ENCODE data around the gene GRIK1. TPM values are rescaled to one million over a fixed set of nuclear protein-coding genes. Genes with fewer than 3 reads are reported as not detected.

The GRIK1 gene
- total and polyA plus RNA-seq, 5 donors = not detected

DNA sequence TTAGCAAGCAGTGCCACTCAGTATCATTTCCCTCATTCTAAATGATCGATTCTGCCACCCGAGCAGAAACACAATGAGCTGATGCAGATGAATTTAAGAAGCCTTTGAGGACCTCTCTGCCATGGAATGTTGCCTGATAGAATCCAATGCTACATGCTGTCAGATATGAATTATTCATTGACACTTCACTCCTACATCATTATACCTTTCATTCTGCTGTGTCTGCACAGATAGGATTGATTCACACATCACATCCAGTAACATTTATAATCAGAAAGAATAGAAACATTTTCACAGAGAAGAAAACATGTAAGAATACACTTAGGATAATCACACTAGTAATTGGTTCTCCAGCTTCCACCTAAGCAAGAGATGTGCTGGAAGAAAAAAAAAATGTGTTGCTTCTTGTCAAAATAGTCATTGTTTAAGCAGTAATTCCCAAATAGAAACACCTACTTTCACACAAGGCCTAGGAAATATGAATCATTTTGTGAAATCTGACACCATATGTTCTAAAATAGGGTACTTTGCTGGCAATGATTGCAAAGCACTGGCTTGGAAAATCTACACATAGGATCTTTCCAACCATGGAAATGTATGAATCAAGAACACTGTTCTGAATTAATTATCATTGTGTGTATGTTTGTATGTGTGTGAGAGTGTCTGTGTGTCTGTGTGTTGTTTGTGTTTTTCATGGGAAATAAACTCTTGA is 110.1 kb downstream of the GRIK1 start:
- 66% methylated on average over 2 of the region's 2 CpGs for WGBS
- no peak overlapping the region for H3K4me3 ChIP-seq (ENCODE audit: low read length)
- ATAC-seq = no peak
- DNase-seq = no peak
- H3K9me3 ChIP-seq (ENCODE audit: control insufficient read depth, low read length) = peaks cover 2% of the 10 kb centered on the region
- H3K4me1 ChIP-seq (ENCODE audit: control insufficient read depth, insufficient read depth, low read length) = no peaks in the 10 kb centered on the region
- intact Hi-C loops (cut with DNase I) = no loop called here
- H3K27ac ChIP-seq (ENCODE audit: low read length) = no peak overlapping the region
- no peaks in the 10 kb centered on the region for H3K27me3 ChIP-seq (ENCODE audit: control insufficient read depth, insufficient read depth)

DNA sequence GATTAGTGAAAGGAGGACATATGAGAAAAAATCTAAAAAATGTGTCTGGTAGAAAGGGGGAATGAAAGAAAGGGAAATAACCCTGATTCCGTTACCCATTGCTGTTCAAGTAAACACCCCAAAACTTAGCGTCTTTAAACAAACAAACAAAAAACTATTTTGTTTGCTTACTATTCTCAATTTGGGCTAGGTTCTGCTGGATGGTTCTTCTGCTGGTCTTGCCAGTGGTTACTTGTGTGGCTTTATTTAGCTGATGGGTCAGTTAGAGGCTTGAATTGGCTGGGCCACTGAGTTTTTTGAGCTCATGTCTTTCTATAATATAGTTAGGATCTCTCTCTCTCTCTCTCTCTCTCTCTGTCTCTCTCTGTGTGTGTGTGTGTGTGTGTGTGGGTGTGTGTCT is 112.1 kb downstream of the GRIK1 start:
- ATAC-seq (no peak), DNase-seq (no peak)
- Histone ChIP-seq H3K9me3 (ENCODE audit: control insufficient read depth, low read length) (peaks cover 2% of the 10 kb centered on the region), H3K4me3 (ENCODE audit: low read length) (no peak overlapping the region), H3K27me3 (ENCODE audit: control insufficient read depth, insufficient read depth) (no peaks in the 10 kb centered on the region), H3K27ac (ENCODE audit: low read length) (no peak overlapping the region), H3K4me1 (ENCODE audit: control insufficient read depth, insufficient read depth, low read length) (no peaks in the 10 kb centered on the region)
- intact Hi-C loops (cut with DNase I) = no loop called here
- WGBS = 93% methylated on average over 2 of the region's 2 CpGs

DNA sequence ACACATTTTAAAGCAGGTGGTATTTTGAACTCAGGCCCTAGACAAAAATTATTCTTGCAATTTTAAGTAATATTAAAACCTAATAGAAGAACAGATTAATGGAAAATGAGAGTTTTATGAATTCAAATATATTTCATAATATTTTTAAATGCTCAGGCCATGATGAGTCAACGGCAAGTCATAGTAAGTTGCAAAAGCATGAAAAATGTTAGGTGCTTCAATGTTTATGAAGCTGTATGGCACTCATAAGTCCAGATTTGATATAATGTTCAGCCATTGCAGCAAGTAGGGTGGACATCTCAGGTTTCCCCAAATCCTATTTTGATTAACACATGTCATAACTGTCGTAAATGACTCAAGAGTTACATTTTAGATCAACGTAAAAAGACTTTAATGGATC is 112.6 kb downstream of the GRIK1 start:
- Histone ChIP-seq H3K9me3 (ENCODE audit: control insufficient read depth, low read length) (no peaks in the 10 kb centered on the region), H3K27ac (ENCODE audit: low read length) (no peak overlapping the region), H3K27me3 (ENCODE audit: control insufficient read depth, insufficient read depth) (no peaks in the 10 kb centered on the region), H3K4me3 (ENCODE audit: low read length) (no peak overlapping the region), H3K4me1 (ENCODE audit: control insufficient read depth, insufficient read depth, low read length) (no peaks in the 10 kb centered on the region)
- ATAC-seq (no peak), DNase-seq (no peak)
- WGBS = 94% methylated on average over 3 of the region's 3 CpGs
- intact Hi-C loops (cut with DNase I) = no loop called here

DNA sequence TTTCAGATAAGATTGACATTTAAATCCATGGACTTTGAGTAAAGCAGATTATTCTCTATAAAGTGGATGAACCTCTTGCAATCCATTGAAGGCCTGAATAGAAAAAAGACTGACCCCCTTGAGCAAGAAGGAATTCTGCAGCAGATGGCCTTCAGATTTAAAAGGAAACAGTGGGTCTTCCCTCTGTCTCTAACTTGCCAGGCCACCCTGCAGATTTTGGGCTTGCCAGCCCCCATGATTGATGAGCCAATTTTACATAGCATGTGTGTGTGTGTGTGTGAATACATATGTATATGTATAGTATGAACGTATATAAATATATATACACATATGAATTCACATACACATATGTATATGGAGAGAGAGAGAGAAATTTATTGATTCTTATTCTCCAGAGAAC is 113.4 kb downstream of the GRIK1 start:
- Histone ChIP-seq H3K4me3 (ENCODE audit: low read length) (no peak overlapping the region), H3K27me3 (ENCODE audit: control insufficient read depth, insufficient read depth) (no peaks in the 10 kb centered on the region), H3K27ac (ENCODE audit: low read length) (no peak overlapping the region), H3K9me3 (ENCODE audit: control insufficient read depth, low read length) (no peaks in the 10 kb centered on the region), H3K4me1 (ENCODE audit: control insufficient read depth, insufficient read depth, low read length) (no peaks in the 10 kb centered on the region)
- WGBS = 94% methylated on average over 1 of the region's 1 CpG
- DNase-seq (no peak), ATAC-seq (no peak)
- intact Hi-C loops (cut with DNase I) = no loop called here

DNA sequence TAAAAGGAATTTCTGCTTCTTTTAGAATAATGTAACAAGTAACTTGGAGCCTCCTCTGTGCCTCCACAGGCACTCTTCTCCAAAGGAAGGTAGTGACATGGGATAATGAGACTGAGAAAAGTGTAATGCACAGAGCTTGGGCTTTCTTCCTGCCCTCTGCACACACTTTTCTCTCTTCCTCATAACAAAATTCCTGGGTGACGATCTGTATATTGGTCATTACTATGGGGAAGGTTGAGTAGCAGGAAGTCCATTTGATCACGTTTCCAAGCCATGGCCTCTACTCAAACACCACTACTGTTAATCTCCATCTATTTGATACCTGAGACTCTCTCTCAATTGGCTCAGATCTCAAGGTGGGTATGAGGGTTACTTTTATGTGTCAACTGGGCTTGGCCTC is 113.9 kb downstream of the GRIK1 start:
- H3K4me3 ChIP-seq (ENCODE audit: low read length) = no peak overlapping the region
- no peak overlapping the region for H3K27ac ChIP-seq (ENCODE audit: low read length)
- intact Hi-C loops (cut with DNase I) = no loop called here
- H3K4me1 ChIP-seq (ENCODE audit: control insufficient read depth, insufficient read depth, low read length) = no peaks in the 10 kb centered on the region
- WGBS = 81% methylated on average over 2 of the region's 2 CpGs
- no peaks in the 10 kb centered on the region for H3K9me3 ChIP-seq (ENCODE audit: control insufficient read depth, low read length)
- ATAC-seq = no peak
- H3K27me3 ChIP-seq (ENCODE audit: control insufficient read depth, insufficient read depth) = no peaks in the 10 kb centered on the region
- DNase-seq = no peak

DNA sequence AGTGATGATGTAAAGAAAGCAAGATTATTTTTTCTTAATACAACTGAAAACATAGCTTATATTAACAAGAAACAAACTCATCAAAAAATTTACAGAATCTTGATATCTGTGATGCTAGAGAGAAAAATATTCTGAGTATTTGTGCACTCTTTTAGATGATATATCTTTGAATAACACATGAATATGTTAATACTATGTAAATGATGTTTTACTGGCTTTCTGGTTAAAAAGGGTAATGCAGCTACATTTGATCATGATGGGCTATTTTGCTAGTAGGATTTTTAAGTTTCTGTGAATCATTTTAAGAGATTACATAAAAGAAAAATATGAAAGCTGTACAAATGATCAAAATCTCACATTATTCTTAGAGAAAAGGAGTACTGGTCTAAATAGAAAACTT is 114.5 kb downstream of the GRIK1 start:
- H3K9me3 ChIP-seq (ENCODE audit: control insufficient read depth, low read length) = no peaks in the 10 kb centered on the region
- no peak for DNase-seq
- no peaks in the 10 kb centered on the region for H3K27me3 ChIP-seq (ENCODE audit: control insufficient read depth, insufficient read depth)
- no peaks in the 10 kb centered on the region for H3K4me1 ChIP-seq (ENCODE audit: control insufficient read depth, insufficient read depth, low read length)
- intact Hi-C loops (cut with DNase I) = no loop called here
- H3K4me3 ChIP-seq (ENCODE audit: low read length) = no peak overlapping the region
- ATAC-seq = no peak
- no peak overlapping the region for H3K27ac ChIP-seq (ENCODE audit: low read length)

DNA sequence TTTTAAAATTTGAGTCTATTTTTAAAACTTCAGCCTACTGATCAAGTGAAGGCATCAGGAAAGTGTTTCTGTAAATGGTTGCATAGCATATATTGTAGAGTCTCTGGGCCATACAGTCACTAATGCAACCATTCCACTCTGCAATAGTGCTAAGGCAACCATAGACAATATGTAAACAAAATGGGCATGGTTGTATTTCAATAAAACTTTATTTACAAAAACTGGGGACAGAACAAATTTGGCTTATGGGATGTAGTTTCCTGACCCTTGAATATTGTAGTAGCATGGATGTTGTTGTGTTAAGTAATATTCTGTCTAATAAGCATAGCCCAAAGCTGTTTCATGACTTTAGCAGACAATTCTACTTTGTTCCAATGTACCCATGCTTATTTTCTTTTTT is 117.7 kb downstream of the GRIK1 start:
- Histone ChIP-seq H3K27me3 (ENCODE audit: control insufficient read depth, insufficient read depth) (no peaks in the 10 kb centered on the region), H3K9me3 (ENCODE audit: control insufficient read depth, low read length) (no peaks in the 10 kb centered on the region), H3K27ac (ENCODE audit: low read length) (no peak overlapping the region), H3K4me3 (ENCODE audit: low read length) (no peak overlapping the region), H3K4me1 (ENCODE audit: control insufficient read depth, insufficient read depth, low read length) (no peaks in the 10 kb centered on the region)
- ATAC-seq (no peak), DNase-seq (no peak)
- intact Hi-C loops (cut with DNase I) = no loop called here

DNA sequence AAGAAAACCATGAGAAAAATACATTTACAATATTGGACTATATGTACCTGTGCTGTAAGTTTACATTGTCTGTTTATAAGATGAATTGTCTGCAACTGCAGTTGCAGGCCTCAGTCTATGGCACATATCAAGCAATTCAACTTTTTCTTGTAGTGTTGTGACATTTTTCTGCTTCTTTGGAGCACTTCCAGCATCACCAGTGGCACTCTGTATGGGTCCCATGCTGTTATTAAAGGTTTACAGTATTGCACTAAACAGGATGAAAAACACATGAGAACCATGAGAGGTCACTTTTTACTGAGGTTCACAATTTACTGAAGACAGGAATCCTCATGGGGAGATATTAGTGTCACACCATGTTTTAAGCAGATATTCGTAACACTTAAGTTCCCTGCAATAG is 118.6 kb downstream of the GRIK1 start:
- DNase-seq = no peak
- Histone ChIP-seq H3K4me1 (ENCODE audit: control insufficient read depth, insufficient read depth, low read length) (no peaks in the 10 kb centered on the region), H3K27ac (ENCODE audit: low read length) (no peak overlapping the region), H3K27me3 (ENCODE audit: control insufficient read depth, insufficient read depth) (no peaks in the 10 kb centered on the region), H3K4me3 (ENCODE audit: low read length) (no peak overlapping the region), H3K9me3 (ENCODE audit: control insufficient read depth, low read length) (no peaks in the 10 kb centered on the region)
- intact Hi-C loops (cut with DNase I) = no loop called here
- ATAC-seq = no peak
- 91% methylated on average over 1 of the region's 1 CpG for WGBS

DNA sequence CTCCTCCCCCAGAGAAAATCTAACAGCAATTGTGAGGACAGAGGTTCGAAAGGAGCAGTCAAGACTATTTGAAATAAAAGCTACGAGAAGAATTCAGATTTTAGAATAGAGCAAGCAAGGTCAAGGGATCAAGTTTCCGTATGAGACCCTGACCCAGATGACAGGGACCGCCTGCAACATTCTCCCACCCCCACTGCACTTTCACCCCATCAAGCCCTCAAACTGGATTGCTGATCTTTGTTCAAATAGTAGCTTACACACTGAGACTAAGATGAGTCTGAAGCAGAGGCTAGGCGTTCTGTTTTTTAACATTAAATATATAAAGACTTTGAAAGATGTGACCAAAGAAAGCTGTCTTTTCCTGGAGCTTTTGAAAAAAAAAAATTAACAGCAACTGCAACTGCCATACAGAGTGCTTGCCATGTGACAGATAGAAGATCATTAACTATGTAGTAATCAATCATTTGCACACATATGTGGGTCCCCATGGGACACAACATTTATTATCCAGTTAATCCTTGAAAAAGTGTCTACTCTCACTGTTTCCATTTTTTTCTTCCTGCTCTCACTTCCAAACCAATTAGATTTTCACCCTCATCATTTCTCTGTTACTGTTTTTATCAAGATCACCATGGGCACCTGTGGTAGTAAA is 120.0 kb downstream of the GRIK1 start:
- WGBS = 68% methylated on average over 5 of the region's 5 CpGs
- Histone ChIP-seq H3K27me3 (ENCODE audit: control insufficient read depth, insufficient read depth) (no peaks in the 10 kb centered on the region), H3K4me3 (ENCODE audit: low read length) (no peak overlapping the region), H3K27ac (ENCODE audit: low read length) (no peak overlapping the region), H3K9me3 (ENCODE audit: control insufficient read depth, low read length) (no peaks in the 10 kb centered on the region), H3K4me1 (ENCODE audit: control insufficient read depth, insufficient read depth, low read length) (no peaks in the 10 kb centered on the region)
- intact Hi-C loops (cut with DNase I) = no loop called here
- ATAC-seq (no peak), DNase-seq (no peak)

DNA sequence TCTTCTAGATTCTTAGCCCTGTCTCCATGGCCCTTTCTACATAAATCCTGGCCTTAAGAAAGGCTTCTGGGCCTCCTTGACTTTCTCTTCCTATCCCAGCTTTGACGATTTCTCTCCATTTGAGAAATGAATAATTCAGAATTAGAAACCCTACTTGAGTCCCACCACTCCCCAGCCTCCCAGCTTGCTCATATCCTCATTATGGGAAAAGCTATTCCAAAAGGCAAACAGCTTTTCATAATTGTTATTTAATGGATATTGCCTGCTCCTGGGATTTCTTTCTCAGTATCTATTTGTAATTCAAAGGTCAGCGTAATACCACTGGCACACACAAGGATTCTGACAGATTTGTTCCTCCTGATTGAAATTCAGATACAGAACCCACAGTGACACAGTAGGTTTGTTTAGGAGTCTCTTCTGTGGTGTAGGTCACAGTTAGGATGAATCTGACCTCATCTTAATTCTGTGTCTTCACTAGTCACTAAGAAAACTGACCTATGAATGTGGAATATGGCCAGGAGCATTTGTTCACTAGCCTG is 121.3 kb downstream of the GRIK1 start:
- no peak overlapping the region for H3K27ac ChIP-seq (ENCODE audit: low read length)
- ATAC-seq (no peak), DNase-seq (no peak)
- H3K4me3 ChIP-seq (ENCODE audit: low read length) = no peak overlapping the region
- intact Hi-C loops (cut with DNase I) = no loop called here
- no peaks in the 10 kb centered on the region for H3K9me3 ChIP-seq (ENCODE audit: control insufficient read depth, low read length)
- no peaks in the 10 kb centered on the region for H3K27me3 ChIP-seq (ENCODE audit: control insufficient read depth, insufficient read depth)
- no peaks in the 10 kb centered on the region for H3K4me1 ChIP-seq (ENCODE audit: control insufficient read depth, insufficient read depth, low read length)
- 82% methylated on average over 2 of the region's 2 CpGs for WGBS

DNA sequence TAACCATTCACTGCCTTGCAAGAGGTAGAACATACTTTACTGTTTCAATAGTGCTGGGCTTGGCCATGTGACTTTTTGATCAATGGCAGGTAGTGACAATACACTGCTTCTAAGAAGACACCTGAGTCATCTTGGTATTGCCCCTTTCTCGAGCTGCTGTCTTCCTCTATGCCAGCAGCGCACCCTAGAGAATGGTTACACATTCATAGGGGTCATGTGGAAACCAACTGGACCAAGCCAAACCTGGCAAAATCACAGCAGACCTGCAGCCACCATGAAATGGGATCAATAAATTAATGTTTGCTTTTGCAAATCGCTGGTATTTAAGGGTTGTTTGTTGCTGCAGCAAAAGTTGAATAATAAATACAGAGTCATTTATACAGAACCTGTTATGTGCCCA is 122.3 kb downstream of the GRIK1 start:
- Histone ChIP-seq H3K27me3 (ENCODE audit: control insufficient read depth, insufficient read depth) (no peaks in the 10 kb centered on the region), H3K9me3 (ENCODE audit: control insufficient read depth, low read length) (no peaks in the 10 kb centered on the region), H3K27ac (ENCODE audit: low read length) (no peak overlapping the region), H3K4me3 (ENCODE audit: low read length) (no peak overlapping the region), H3K4me1 (ENCODE audit: control insufficient read depth, insufficient read depth, low read length) (no peaks in the 10 kb centered on the region)
- no peak for DNase-seq
- intact Hi-C loops (cut with DNase I) = no loop called here
- whole genome bisulfite sequencing = 85% methylated on average over 3 of the region's 3 CpGs
- ATAC-seq = no peak
